Subcutaneous adipose tissue (tissue), 4 donors: ENCODE data around the gene FAM193A. TPM values are rescaled to one million over a fixed set of nuclear protein-coding genes. Genes with fewer than 3 reads are reported as not detected.

Experiments used
- CTCF ChIP-seq: fragments of 450-650 bp; IDR thresholded peaks from one replicate; pipeline ENCODE4 v1.5.1; 2016; ENCODE audit warnings: low read depth, mild to moderate bottlenecking, control low read depth, antibody characterized with exemption, moderate library complexity
- total RNA-seq, 4 donors: library from RNA; depleted of rRNA; stranded (reverse); fragments of >200 nt; gene quantifications; one replicate each; pipeline ENCODE4 v1.1.0, GENCODE V29; 2016

The FAM193A gene
- total RNA-seq, 4 donors from 2014 or later = 16.5 to 39.2 (median 24.0) TPM

GRCh38 chr4:2552806-2553205 is 16.4 kb downstream of the FAM193A start:
- no peak for TF ChIP-seq CTCF

GRCh38 chr4:2558301-2558700 is 21.9 kb downstream of the FAM193A start:
- no peak for TF ChIP-seq CTCF

- TF ChIP-seq CTCF = no peak
Measured at GRCh38 chr4:2560167-2560566, 23.7 kb downstream of the FAM193A start.

- TF ChIP-seq CTCF = no peak
Measured at GRCh38 chr4:2565533-2565932, 29.1 kb downstream of the FAM193A start.

GRCh38 chr4:2570036-2570435 is 33.6 kb downstream of the FAM193A start:
- no peak for TF ChIP-seq CTCF

- no peak for TF ChIP-seq CTCF
Measured at GRCh38 chr4:2570551-2571222, 34.2 kb downstream of the FAM193A start.

GRCh38 chr4:2572076-2572475 is 35.6 kb downstream of the FAM193A start:
- no peak for TF ChIP-seq CTCF
